Measurements from ENCODE around the gene BATF3. TPM values are rescaled to one million over a fixed set of nuclear protein-coding genes. Genes with fewer than 3 reads are reported as not detected.

The BATF3 gene
- polyA plus RNA-seq, 2 of the 4 experiments (the other 2 are of a cell fraction), result 6.4 to 8.9 TPM

DNA sequence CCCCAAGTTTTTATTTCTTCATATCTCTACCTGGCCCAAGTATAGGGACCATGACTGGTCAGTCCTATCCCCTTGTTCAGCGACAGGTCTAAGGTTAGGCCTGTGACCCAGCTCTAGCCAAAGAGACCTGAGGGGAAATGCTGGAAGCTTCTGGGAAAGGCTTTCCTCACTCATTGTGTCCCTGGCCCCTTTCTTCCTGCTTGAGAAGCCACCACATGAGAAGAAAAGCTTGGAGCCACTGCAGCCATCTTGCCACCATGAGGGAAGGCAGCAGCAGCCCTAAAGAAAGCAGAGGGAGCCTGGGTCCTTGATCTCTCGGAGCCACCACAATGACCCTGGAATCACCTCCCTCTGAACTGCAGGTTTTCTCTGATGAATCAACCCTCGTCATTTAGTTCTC is 47.7 kb downstream of the BATF3 start:
- H3K4me3 ChIP-seq, result no peak overlapping the region
- no peak overlapping the region for H3K4me2 ChIP-seq
- DNase-seq (ENCODE audit: low read depth in 1 of 2, low spot score in 1 of 2), result no peak
- no peaks in the 10 kb centered on the region for H3K9me3 ChIP-seq
- no peak for TF ChIP-seq RCOR1 (IDR thresholded peaks at IDR 0.05; ENCODE audit: low read depth, low read length)
- no peak for TF ChIP-seq MAFK (IDR thresholded peaks at IDR 0.05; ENCODE audit: partially characterized antibody)
- no peak for TF ChIP-seq BHLHE40 (IDR thresholded peaks at IDR 0.05; ENCODE audit: low read depth, low read length)
- no peak for TF ChIP-seq EP300 (IDR thresholded peaks at IDR 0.05)
- TF ChIP-seq, protein P1, sequence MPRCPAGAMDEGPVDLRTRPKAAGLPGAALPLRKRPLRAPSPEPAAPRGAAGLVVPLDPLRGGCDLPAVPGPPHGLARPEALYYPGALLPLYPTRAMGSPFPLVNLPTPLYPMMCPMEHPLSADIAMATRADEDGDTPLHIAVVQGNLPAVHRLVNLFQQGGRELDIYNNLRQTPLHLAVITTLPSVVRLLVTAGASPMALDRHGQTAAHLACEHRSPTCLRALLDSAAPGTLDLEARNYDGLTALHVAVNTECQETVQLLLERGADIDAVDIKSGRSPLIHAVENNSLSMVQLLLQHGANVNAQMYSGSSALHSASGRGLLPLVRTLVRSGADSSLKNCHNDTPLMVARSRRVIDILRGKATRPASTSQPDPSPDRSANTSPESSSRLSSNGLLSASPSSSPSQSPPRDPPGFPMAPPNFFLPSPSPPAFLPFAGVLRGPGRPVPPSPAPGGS (IDR thresholded peaks at IDR 0.05), result no peak
- TF ChIP-seq, protein P2, sequence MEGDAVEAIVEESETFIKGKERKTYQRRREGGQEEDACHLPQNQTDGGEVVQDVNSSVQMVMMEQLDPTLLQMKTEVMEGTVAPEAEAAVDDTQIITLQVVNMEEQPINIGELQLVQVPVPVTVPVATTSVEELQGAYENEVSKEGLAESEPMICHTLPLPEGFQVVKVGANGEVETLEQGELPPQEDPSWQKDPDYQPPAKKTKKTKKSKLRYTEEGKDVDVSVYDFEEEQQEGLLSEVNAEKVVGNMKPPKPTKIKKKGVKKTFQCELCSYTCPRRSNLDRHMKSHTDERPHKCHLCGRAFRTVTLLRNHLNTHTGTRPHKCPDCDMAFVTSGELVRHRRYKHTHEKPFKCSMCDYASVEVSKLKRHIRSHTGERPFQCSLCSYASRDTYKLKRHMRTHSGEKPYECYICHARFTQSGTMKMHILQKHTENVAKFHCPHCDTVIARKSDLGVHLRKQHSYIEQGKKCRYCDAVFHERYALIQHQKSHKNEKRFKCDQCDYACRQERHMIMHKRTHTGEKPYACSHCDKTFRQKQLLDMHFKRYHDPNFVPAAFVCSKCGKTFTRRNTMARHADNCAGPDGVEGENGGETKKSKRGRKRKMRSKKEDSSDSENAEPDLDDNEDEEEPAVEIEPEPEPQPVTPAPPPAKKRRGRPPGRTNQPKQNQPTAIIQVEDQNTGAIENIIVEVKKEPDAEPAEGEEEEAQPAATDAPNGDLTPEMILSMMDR (IDR thresholded peaks at IDR 0.05), result no peak
- no peak for TF ChIP-seq POLR2AphosphoS2 (conservative IDR thresholded peaks at IDR 0.05; ENCODE audit: low read length)
- no peak for TF ChIP-seq RNF2 (IDR thresholded peaks at IDR 0.05; ENCODE audit: borderline replicate concordance, low read depth)
- no peak for TF ChIP-seq RAD21 (conservative IDR thresholded peaks at IDR 0.05 in 1 of 2, IDR thresholded peaks at IDR 0.05 in 1 of 2)
- TF ChIP-seq FOXS1 (CRISPR knock-in tag; IDR thresholded peaks at IDR 0.05), result no peak
- TF ChIP-seq ZSCAN20 (CRISPR knock-in tag; IDR thresholded peaks at IDR 0.05), result no peak
- TF ChIP-seq GATA3 (IDR thresholded peaks at IDR 0.05; ENCODE audit: borderline replicate concordance), result no peak
- no peak for TF ChIP-seq TFCP2L1 (CRISPR knock-in tag; IDR thresholded peaks at IDR 0.05)
- no peak for TF ChIP-seq NR3C1 (IDR thresholded peaks at IDR 0.05)
- TF ChIP-seq, protein P3, sequence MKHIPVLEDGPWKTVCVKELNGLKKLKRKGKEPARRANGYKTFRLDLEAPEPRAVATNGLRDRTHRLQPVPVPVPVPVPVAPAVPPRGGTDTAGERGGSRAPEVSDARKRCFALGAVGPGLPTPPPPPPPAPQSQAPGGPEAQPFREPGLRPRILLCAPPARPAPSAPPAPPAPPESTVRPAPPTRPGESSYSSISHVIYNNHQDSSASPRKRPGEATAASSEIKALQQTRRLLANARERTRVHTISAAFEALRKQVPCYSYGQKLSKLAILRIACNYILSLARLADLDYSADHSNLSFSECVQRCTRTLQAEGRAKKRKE (CRISPR knock-in tag; IDR thresholded peaks at IDR 0.05; ENCODE audit: low read depth), result no peak
- TF ChIP-seq, protein P4, sequence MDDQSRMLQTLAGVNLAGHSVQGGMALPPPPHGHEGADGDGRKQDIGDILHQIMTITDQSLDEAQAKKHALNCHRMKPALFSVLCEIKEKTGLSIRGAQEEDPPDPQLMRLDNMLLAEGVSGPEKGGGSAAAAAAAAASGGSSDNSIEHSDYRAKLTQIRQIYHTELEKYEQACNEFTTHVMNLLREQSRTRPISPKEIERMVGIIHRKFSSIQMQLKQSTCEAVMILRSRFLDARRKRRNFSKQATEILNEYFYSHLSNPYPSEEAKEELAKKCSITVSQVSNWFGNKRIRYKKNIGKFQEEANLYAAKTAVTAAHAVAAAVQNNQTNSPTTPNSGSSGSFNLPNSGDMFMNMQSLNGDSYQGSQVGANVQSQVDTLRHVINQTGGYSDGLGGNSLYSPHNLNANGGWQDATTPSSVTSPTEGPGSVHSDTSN (IDR thresholded peaks at IDR 0.05), result no peak
- TF ChIP-seq FOSL2 (IDR thresholded peaks at IDR 0.05), result no peak
- TF ChIP-seq FOSL2 (CRISPR knock-in tag; IDR thresholded peaks at IDR 0.05), result no peak
- no peak for FAIRE-seq
- no peak overlapping the region for H3K27ac ChIP-seq
- ChIA-PET CTCF (interaction anchor here (0.7 to 5.8 kb wide), 3 partner anchors 13 to 187 kb away, joined by 3 to 46 read pairs (median 6); no protein-coding TSS in a partner anchor), POLR2A (no interaction called here)
- WGBS (ENCODE audit: missing lambda C conversion rate), result 89% methylated on average over 3 of the region's 3 CpGs
- no peak for ATAC-seq
- no peaks in the 10 kb centered on the region for H3K4me1 ChIP-seq

DNA sequence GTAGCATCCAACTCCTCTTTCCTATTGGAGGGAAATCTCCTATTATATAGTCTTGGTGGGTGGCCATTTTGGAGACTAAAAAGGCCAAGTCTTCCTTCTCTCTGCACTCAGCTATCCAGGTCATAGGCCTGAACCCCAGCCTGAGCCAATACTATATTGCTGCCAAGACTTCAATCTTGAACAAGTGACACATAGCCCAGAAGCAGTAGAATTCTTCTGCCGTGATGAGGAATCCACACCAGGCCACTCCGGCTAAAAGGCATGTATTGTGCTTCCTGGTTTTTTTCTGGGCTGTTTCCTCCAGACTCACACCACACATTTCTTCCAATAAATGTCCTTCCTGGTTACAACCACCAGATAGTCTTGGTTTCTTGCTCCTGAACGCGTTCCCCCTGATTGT is 48.1 kb downstream of the BATF3 start:
- no peak for DNase-seq (ENCODE audit: low read depth in 1 of 2, low spot score in 1 of 2)
- Histone ChIP-seq H3K4me2 (no peak overlapping the region), H3K9me3 (no peaks in the 10 kb centered on the region), H3K27ac (no peak overlapping the region), H3K4me1 (no peaks in the 10 kb centered on the region), H3K4me3 (no peak overlapping the region)
- ChIA-PET CTCF (interaction anchor here (0.7 to 5.8 kb wide), 3 partner anchors 13 to 187 kb away, joined by 3 to 46 read pairs (median 6); no protein-coding TSS in a partner anchor), POLR2A (no interaction called here)
- no peak for TF ChIP-seq ZC3H11A (IDR thresholded peaks at IDR 0.05)
- no peak for TF ChIP-seq ZSCAN20 (CRISPR knock-in tag; IDR thresholded peaks at IDR 0.05)
- TF ChIP-seq, protein P5, sequence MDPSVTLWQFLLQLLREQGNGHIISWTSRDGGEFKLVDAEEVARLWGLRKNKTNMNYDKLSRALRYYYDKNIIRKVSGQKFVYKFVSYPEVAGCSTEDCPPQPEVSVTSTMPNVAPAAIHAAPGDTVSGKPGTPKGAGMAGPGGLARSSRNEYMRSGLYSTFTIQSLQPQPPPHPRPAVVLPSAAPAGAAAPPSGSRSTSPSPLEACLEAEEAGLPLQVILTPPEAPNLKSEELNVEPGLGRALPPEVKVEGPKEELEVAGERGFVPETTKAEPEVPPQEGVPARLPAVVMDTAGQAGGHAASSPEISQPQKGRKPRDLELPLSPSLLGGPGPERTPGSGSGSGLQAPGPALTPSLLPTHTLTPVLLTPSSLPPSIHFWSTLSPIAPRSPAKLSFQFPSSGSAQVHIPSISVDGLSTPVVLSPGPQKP (IDR thresholded peaks at IDR 0.05; ENCODE audit: low read depth, low read length), result no peak
- no peak for TF ChIP-seq FOXS1 (CRISPR knock-in tag; IDR thresholded peaks at IDR 0.05)
- no peak for TF ChIP-seq RFX5 (IDR thresholded peaks at IDR 0.05)
- TF ChIP-seq HEYL (CRISPR knock-in tag; IDR thresholded peaks at IDR 0.05), result no peak
- no peak for TF ChIP-seq RAD21 (conservative IDR thresholded peaks at IDR 0.05 in 1 of 2, IDR thresholded peaks at IDR 0.05 in 1 of 2)
- TF ChIP-seq FOSB (CRISPR knock-in tag; IDR thresholded peaks at IDR 0.05), result no peak
- TF ChIP-seq, protein P3 (CRISPR knock-in tag; IDR thresholded peaks at IDR 0.05; ENCODE audit: low read depth), result no peak
- TF ChIP-seq PHF8 (IDR thresholded peaks at IDR 0.05; ENCODE audit: borderline replicate concordance, low read depth), result no peak
- TF ChIP-seq POLR2A (IDR thresholded peaks at IDR 0.05; ENCODE audit: low read length), result no peak
- no peak for TF ChIP-seq GATA3 (IDR thresholded peaks at IDR 0.05; ENCODE audit: borderline replicate concordance)
- no peak for TF ChIP-seq NR3C1 (IDR thresholded peaks at IDR 0.05)
- TF ChIP-seq CHD4 (IDR thresholded peaks at IDR 0.05; ENCODE audit: borderline replicate concordance), result no peak
- no peak for TF ChIP-seq NFE2L2 (conservative IDR thresholded peaks at IDR 0.05; ENCODE audit: low read length)
- 94% methylated on average over 4 of the region's 4 CpGs for WGBS (ENCODE audit: missing lambda C conversion rate)
- ATAC-seq, result no peak
- no peak for FAIRE-seq
